Mesenchymal stem cell (in vitro differentiated cells and primary cell): ENCODE data around the gene RAB30.
"Not testable (repeated sequence)": the region's sequence is repeated elsewhere in the genome, so short reads cannot be mapped to it uniquely, and the experiment has no call there.

Source experiments
- DNase-seq: peaks from one replicate; pipeline ENCODE4 v3.0.0-alpha.2; 2013
- H2AFZ ChIP-seq: one replicate; pipeline ENCODE4 v1.6.1; 2013; ENCODE audit warnings: low read depth, mild to moderate bottlenecking, control low read depth, inconsistent platforms, low read length, moderate library complexity
- H2AK5ac ChIP-seq: 2 replicates; pipeline ENCODE4 v1.6.1; 2013; ENCODE audit warnings: low read length, moderate library complexity, mild to moderate bottlenecking, inconsistent platforms; ENCODE audit not compliant: severe bottlenecking
- H2BK120ac ChIP-seq: one replicate; pipeline ENCODE4 v1.6.1; 2013; ENCODE audit warnings: low read depth, mild to moderate bottlenecking, inconsistent platforms, low read length, moderate library complexity
- H2BK12ac ChIP-seq, 2 experiments: one replicate each; pipeline ENCODE4 v1.6.1; 2013; ENCODE audit warnings: inconsistent platforms in 2 of 2, low read length in 2 of 2, mild to moderate bottlenecking in 2 of 2, moderate library complexity in 2 of 2, control low read depth in 1 of 2
- H2BK15ac ChIP-seq: one replicate; pipeline ENCODE4 v1.6.1; 2013; ENCODE audit warnings: mild to moderate bottlenecking, low read depth, inconsistent platforms; ENCODE audit not compliant: poor library complexity, severe bottlenecking
- H2BK5ac ChIP-seq: 2 replicates; pipeline ENCODE4 v1.6.1; 2013; ENCODE audit warnings: low read depth, mild to moderate bottlenecking, low read length, control low read depth, inconsistent platforms; ENCODE audit not compliant: poor library complexity, severe bottlenecking
- H3K14ac ChIP-seq, 2 experiments: one replicate each; pipeline ENCODE4 v1.6.1; 2013; ENCODE audit warnings: inconsistent platforms in 2 of 2, low read length in 2 of 2, control low read depth in 1 of 2, mild to moderate bottlenecking in 1 of 2, moderate library complexity in 1 of 2
- H3K18ac ChIP-seq, 2 experiments: one replicate each; pipeline ENCODE4 v1.6.1; 2013; ENCODE audit warnings: inconsistent platforms in 2 of 2, low read length in 2 of 2, control low read depth in 1 of 2, low read depth in 1 of 2, mild to moderate bottlenecking in 1 of 2
- H3K23ac ChIP-seq, 2 experiments: one replicate each; pipeline ENCODE4 v1.6.1; 2013; ENCODE audit warnings: inconsistent platforms in 2 of 2, low read length in 2 of 2, mild to moderate bottlenecking in 2 of 2, moderate library complexity in 2 of 2, control low read depth in 1 of 2
- H3K27ac ChIP-seq: 2 replicates; pipeline ENCODE4 v1.5.1; 2013; ENCODE audit warnings: mild to moderate bottlenecking, moderate library complexity, low read length, control low read depth, inconsistent platforms; ENCODE audit not compliant: poor library complexity, severe bottlenecking
- H3K27me3 ChIP-seq, 2 experiments: 2 replicates each; pipeline versions ENCODE4 v1.6.1 to v1.7.0; 2013; ENCODE audit warnings: low read length in 2 of 2, mild to moderate bottlenecking in 2 of 2, moderate library complexity in 2 of 2, control low read depth in 1 of 2, inconsistent platforms in 1 of 2; ENCODE audit not compliant: control insufficient read depth in 1 of 2, insufficient read depth in 1 of 2
- H3K36me3 ChIP-seq, 2 experiments: 2 replicates each; pipeline versions ENCODE4 v1.6.1 to v1.7.0; 2013; ENCODE audit warnings: low read length in 2 of 2, control low read depth in 1 of 2, inconsistent platforms in 1 of 2, low read depth in 1 of 2, mild to moderate bottlenecking in 1 of 2; ENCODE audit not compliant: insufficient read depth in 2 of 2, control insufficient read depth in 1 of 2
- H3K4ac ChIP-seq, 2 experiments: one replicate each; pipeline ENCODE4 v1.6.1; 2013; ENCODE audit warnings: inconsistent platforms in 2 of 2, low read length in 2 of 2, mild to moderate bottlenecking in 2 of 2, moderate library complexity in 2 of 2, control low read depth in 1 of 2, low read depth in 1 of 2
- H3K4me1 ChIP-seq: 2 replicates; pipeline ENCODE4 v1.6.1; 2013; ENCODE audit warnings: low read depth, low read length, control low read depth; ENCODE audit not compliant: control insufficient read depth, insufficient read depth
- H3K4me2 ChIP-seq: 2 replicates; pipeline ENCODE4 v1.6.1; 2013; ENCODE audit warnings: low read length, mild to moderate bottlenecking, inconsistent platforms; ENCODE audit not compliant: poor library complexity, severe bottlenecking
- H3K4me3 ChIP-seq, 2 experiments: 2 replicates each; pipeline versions ENCODE4 v1.5.1 to v1.7.0; 2013; ENCODE audit warnings: low read length in 2 of 2, mild to moderate bottlenecking in 2 of 2, control low read depth in 1 of 2, low read depth in 1 of 2; ENCODE audit not compliant: insufficient read depth in 1 of 2
- H3K79me1 ChIP-seq: replicated peaks from 2 replicates; pipeline ENCODE4 v1.6.1; 2013; ENCODE audit warnings: mild to moderate bottlenecking, control low read depth, low read length, inconsistent platforms; ENCODE audit not compliant: poor library complexity, severe bottlenecking
- H3K9ac ChIP-seq: 2 replicates; pipeline ENCODE4 v1.7.0; 2013; ENCODE audit warnings: mild to moderate bottlenecking, low read length, moderate library complexity
- H3K9me3 ChIP-seq: 2 replicates; pipeline ENCODE4 v1.7.0; 2013; ENCODE audit warnings: mild to moderate bottlenecking, low read length; ENCODE audit not compliant: control insufficient read depth
- H4K8ac ChIP-seq: one replicate; pipeline ENCODE4 v1.6.1; 2013; ENCODE audit warnings: inconsistent platforms, mild to moderate bottlenecking, low read length, moderate library complexity
- H4K91ac ChIP-seq: one replicate; pipeline ENCODE4 v1.6.1; 2013; ENCODE audit warnings: mild to moderate bottlenecking, low read length, inconsistent platforms
- WGBS: methylation state at CpG from one replicate; pipeline ENCODE4 v1.1.7; 2013; ENCODE audit warnings: mixed read lengths; 5-methylcytosine and 5-hydroxymethylcytosine counted together

RAB30 gene

DNA sequence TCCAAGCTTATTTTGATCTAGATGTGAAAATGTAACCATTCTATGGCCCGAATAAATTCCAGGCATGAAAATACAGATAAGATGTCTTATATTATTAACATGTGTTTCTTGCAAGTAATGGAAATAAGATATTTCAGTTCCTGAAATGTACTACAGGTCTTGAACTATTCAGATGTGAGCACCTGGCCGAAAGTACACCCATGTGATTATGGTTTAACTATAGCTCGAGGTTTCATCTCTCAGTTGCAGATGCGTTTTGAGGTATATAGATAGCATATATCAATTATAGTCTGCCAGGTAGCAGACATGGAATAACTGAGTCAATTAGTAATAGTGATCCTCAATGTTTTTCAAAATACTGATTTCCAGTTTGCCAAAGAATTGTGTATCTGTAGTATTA lies 101.9 kb downstream of the RAB30 start:
- H4K91ac ChIP-seq = no peak overlapping the region
- H3K14ac ChIP-seq = no peak overlapping the region
- no peak overlapping the region for H3K4me2 ChIP-seq
- H2AFZ ChIP-seq = no peak overlapping the region
- H3K36me3 ChIP-seq = no peaks in the 10 kb centered on the region
- H3K4me3 ChIP-seq = no peak overlapping the region
- no peak overlapping the region for H2BK12ac ChIP-seq
- H3K9ac ChIP-seq = no peak overlapping the region
- no peak for DNase-seq
- H2BK120ac ChIP-seq = no peak overlapping the region
- no peak overlapping the region for H3K18ac ChIP-seq
- no peak overlapping the region for H2BK5ac ChIP-seq
- no peaks in the 10 kb centered on the region for H3K9me3 ChIP-seq
- H3K4ac ChIP-seq = no peak overlapping the region
- H3K79me1 ChIP-seq = no peaks in the 10 kb centered on the region
- H3K4me1 ChIP-seq = peaks cover 2% of the 10 kb centered on the region
- no peaks in the 10 kb centered on the region for H3K27me3 ChIP-seq
- 95% methylated on average over 4 of the region's 4 CpGs for WGBS
- H3K23ac ChIP-seq = no peak overlapping the region
- H4K8ac ChIP-seq = no peak overlapping the region
- H3K27ac ChIP-seq = no peak overlapping the region
- no peak overlapping the region for H2BK15ac ChIP-seq
- H2AK5ac ChIP-seq = no peak overlapping the region

DNA sequence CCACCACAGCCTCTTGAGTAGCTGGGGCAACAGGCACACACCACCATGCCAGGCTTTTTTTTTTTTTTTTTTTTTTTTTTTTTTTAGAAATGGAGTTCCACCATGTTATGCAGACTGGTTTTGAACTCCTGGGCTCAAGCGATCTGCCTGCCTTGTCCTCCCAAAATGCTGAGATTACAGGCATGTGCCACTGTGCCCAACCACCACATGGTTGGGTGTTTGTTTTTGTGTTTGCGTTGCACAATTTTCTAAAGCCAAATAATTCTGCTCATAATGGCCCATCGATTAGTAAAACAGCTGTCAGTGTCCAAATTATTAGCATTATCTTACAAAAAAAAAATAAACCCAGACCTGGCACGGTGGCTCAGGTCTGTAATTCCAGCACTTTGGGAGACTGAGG lies 104.3 kb downstream of the RAB30 start:
- Histone ChIP-seq H4K91ac (no peak overlapping the region), H3K4me3 (no peak overlapping the region), H3K27ac (no peak overlapping the region), H3K4me1 (peaks cover 2% of the 10 kb centered on the region), H2AK5ac (no peak overlapping the region), H3K9me3 (no peaks in the 10 kb centered on the region), H3K23ac (no peak overlapping the region), H2BK15ac (no peak overlapping the region), H3K27me3 (no peaks in the 10 kb centered on the region), H3K14ac (no peak overlapping the region), H3K4ac (no peak overlapping the region), H4K8ac (no peak overlapping the region), H3K36me3 (no peaks in the 10 kb centered on the region), H2BK120ac (no peak overlapping the region), H2AFZ (no peak overlapping the region), H2BK5ac (no peak overlapping the region), H3K79me1 (no peaks in the 10 kb centered on the region), H2BK12ac (no peak overlapping the region), H3K4me2 (no peak overlapping the region), H3K18ac (no peak overlapping the region), H3K9ac (no peak overlapping the region)
- 79% methylated on average over 3 of the region's 4 CpGs for WGBS
- DNase-seq = no peak

DNA sequence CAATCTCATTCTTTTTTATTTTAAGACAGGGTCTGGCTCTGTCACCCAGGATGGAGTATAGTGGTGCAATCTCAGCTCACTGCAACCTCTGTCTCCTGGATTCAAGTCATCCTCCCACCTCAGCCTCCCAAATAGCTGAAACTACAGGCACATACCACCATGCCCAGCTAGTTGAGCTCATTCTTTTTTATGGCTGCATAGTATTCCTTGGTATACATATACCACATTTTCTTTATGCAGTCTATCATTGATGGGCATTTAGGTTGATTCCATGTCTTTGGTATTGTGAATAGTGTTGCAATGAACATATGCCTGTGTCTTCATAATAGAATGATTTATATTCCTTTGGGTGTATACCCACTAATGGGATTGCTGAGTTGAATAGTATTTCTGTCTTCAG lies 109.7 kb downstream of the RAB30 start:
- not testable (repeated sequence) for H3K27me3 ChIP-seq, H3K79me1 ChIP-seq, H3K4me1 ChIP-seq, H3K4me3 ChIP-seq, H3K9me3 ChIP-seq, H2BK120ac ChIP-seq, H2BK5ac ChIP-seq, H3K4ac ChIP-seq, H2AK5ac ChIP-seq, H3K14ac ChIP-seq, H3K27ac ChIP-seq, H3K36me3 ChIP-seq, H2AFZ ChIP-seq, H4K8ac ChIP-seq, DNase-seq, H4K91ac ChIP-seq, H3K23ac ChIP-seq, H3K9ac ChIP-seq, H3K18ac ChIP-seq, H2BK12ac ChIP-seq, H3K4me2 ChIP-seq, H2BK15ac ChIP-seq

DNA sequence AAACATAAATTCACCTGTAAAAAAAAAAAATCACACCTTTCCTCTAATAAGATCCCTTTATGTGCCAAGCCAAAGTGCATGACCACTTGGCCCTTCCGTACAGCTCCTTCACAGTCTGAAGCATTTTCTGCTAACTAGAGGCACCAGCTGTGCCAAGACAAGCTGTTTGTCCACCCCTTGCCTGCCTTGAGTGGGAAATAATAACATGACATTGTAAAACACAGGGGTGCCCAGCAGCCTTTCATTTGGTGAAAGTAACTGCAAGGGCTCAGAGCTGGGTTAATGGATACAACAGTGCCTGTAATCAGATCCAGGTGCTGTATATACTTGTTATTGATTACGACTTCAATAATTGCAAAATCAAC lies 110.9 kb downstream of the RAB30 start:
- Histone ChIP-seq H3K36me3 (no peaks in the 10 kb centered on the region), H4K91ac (no peak overlapping the region), H2BK12ac (no peak overlapping the region), H4K8ac (no peak overlapping the region), H3K18ac (no peak overlapping the region), H2AFZ (no peak overlapping the region), H3K27ac (no peak overlapping the region), H3K4me3 (no peak overlapping the region), H3K27me3 (no peaks in the 10 kb centered on the region), H3K9me3 (no peaks in the 10 kb centered on the region), H3K14ac (no peak overlapping the region), H3K4me1 (peaks cover 4% of the 10 kb centered on the region), H2BK120ac (no peak overlapping the region), H2AK5ac (no peak overlapping the region), H3K23ac (no peak overlapping the region), H3K4ac (no peak overlapping the region), H3K79me1 (no peaks in the 10 kb centered on the region), H2BK15ac (no peak overlapping the region), H3K9ac (no peak overlapping the region), H3K4me2 (no peak overlapping the region), H2BK5ac (no peak overlapping the region)
- no peak for DNase-seq
- 100% methylated on average over 1 of the region's 2 CpGs for WGBS
